K562 (cell line): ENCODE data around the gene EXO5. TPM values are rescaled to one million over a fixed set of nuclear protein-coding genes. Genes with fewer than 3 reads are reported as not detected.
"Not testable (repeated sequence)": the region's sequence is repeated elsewhere in the genome, so short reads cannot be mapped to it uniquely, and the experiment has no call there.

Experiments
- ADNP ChIP-seq: fragments of 200-800 bp; sonication (Bioruptor generic); IDR thresholded peaks from 2 replicates; pipeline ENCODE4 v1.6.1; 2016; ENCODE audit warnings: missing genetic modification characterization, missing compliant biosample characterization
- ARID1B ChIP-seq: fragments of 450-650 bp; IDR thresholded peaks from 2 replicates; pipeline ENCODE4 v1.6.1; 2016; ENCODE audit warnings: antibody characterized with exemption, mild to moderate bottlenecking, inconsistent platforms
- CEBPG ChIP-seq, 3 experiments: fragments of 200-800 bp in 1 of 3; sonication (Bioruptor generic) in 1 of 3; sonication (generic) in 1 of 3; formaldehyde crosslinking in 1 of 3; IDR thresholded peaks in 2 of 3; conservative IDR thresholded peaks in 1 of 3; 2 replicates each; pipeline versions ENCODE4 v1.6.1 to v1.8.0; 2016 to 2022; ENCODE audit warnings: missing compliant biosample characterization in 2 of 3, missing genetic modification characterization in 2 of 3, mild to moderate bottlenecking in 1 of 3, missing genetic modification reagents in 1 of 3
- MEF2D ChIP-seq: conservative IDR thresholded peaks from 2 replicates; pipeline ENCODE4 v1.6.1; 2016; ENCODE audit warnings: low read depth, missing genetic modification characterization, missing compliant biosample characterization
- SOX6 ChIP-seq: fragments of 450-650 bp; IDR thresholded peaks from 2 replicates; pipeline ENCODE4 v1.6.1; 2014; ENCODE audit warnings: mild to moderate bottlenecking
- TAL1 ChIP-seq: fragments of 450-650 bp; IDR thresholded peaks from 2 replicates; pipeline ENCODE4 v1.6.1; 2016; ENCODE audit warnings: mild to moderate bottlenecking
- polyA plus RNA-seq, 8 experiments: library from polyadenylated mRNA; depleted of rRNA in 4 of 8; stranded (reverse) in 5 of 8; unstranded in 3 of 8; fragments of >200 nt; fragmentation: Nextera tagmentation in 2 of 8; fragmentation: Illumina TruSeq in 1 of 8; extraction: Ambion mirVana in 2 of 8; extraction: Trizol in 1 of 8; gene quantifications; 2 replicates each; pipeline versions ENCODE4 v1.2.1 to v1.2.3, GENCODE V29; 2011 to 2014; ENCODE audit warnings: inconsistent platforms in 1 of 8, missing spikeins in 1 of 8
- total RNA-seq, 7 experiments: library from RNA; depleted of rRNA in 6 of 7; stranded (reverse); fragments of >200 nt in 6 of 7; fragmentation: Illumina TruSeq in 2 of 7; extraction: Trizol in 2 of 7; gene quantifications; 2 replicates each; pipeline versions ENCODE4 v1.2.1 to v1.2.3, GENCODE V29; 2011 to 2021; ENCODE audit warnings: low replicate concordance in 1 of 7
- TF ChIP-seq, protein P1 (sequence below): fragments of 450-650 bp; formaldehyde crosslinking; IDR thresholded peaks from 2 replicates; pipeline ENCODE4 v1.4.0; 2022; ENCODE audit warnings: mild to moderate bottlenecking, moderate library complexity
- TF ChIP-seq, protein P2 (sequence below), 2 experiments: fragments of 450-650 bp in 1 of 2; sonication (generic) in 1 of 2; formaldehyde crosslinking in 1 of 2; IDR thresholded peaks in 1 of 2; conservative IDR thresholded peaks in 1 of 2; 2 replicates each; pipeline versions ENCODE4 v1.6.1 to v1.8.1; 2016 to 2023; ENCODE audit warnings: mild to moderate bottlenecking in 2 of 2, moderate library complexity in 2 of 2, inconsistent platforms in 1 of 2, missing genetic modification reagents in 1 of 2
- TF ChIP-seq, protein P3 (sequence below): fragments of 450-650 bp; IDR thresholded peaks from 2 replicates; pipeline ENCODE4 v1.6.1; 2016

The EXO5 gene
- total and polyA plus RNA-seq, 9 of the 15 experiments (the other 6 are each of a cell fraction or from before 2014, with no cell fraction given): 1.1 to 4.3 (median 2.8) TPM

DNA sequence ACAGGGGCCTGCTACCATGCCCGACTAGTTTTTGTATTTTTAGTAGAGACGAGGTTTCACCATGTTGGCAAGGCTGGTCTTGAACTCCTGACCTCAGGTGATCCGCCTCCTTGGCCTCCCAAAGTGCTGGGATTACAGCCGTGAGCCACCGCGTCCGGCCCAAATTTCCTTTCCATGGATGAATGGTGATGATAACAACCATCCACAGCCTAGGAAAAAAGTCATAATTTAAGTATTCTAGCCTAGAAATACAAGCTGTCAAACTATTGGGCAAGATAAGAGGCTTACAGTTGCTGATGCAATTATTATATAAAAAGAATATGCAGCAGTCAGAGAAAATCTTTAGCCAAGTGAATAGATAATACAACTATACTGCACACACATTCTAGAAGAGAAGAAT is 46.2 kb downstream of the EXO5 start (continued):
- TF ChIP-seq, protein P1, sequence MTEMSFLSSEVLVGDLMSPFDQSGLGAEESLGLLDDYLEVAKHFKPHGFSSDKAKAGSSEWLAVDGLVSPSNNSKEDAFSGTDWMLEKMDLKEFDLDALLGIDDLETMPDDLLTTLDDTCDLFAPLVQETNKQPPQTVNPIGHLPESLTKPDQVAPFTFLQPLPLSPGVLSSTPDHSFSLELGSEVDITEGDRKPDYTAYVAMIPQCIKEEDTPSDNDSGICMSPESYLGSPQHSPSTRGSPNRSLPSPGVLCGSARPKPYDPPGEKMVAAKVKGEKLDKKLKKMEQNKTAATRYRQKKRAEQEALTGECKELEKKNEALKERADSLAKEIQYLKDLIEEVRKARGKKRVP: peak; percentile 78
- TF ChIP-seq TAL1: peak; percentile 33; the same call in 1 of the 2 replicates
- TF ChIP-seq MEF2D (tag): 0 out of 2 replicates have a peak, but pooled peaks have one; percentile 18
- peak; percentile 76 for TF ChIP-seq ADNP (tag)
- TF ChIP-seq, protein P2, sequence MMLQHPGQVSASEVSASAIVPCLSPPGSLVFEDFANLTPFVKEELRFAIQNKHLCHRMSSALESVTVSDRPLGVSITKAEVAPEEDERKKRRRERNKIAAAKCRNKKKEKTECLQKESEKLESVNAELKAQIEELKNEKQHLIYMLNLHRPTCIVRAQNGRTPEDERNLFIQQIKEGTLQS (IDR thresholded peaks at IDR 0.05): peak; percentile 87; the same call in 1 of the 2 replicates
- TF ChIP-seq, protein P2 (CRISPR knock-in tag; conservative IDR thresholded peaks at IDR 0.05): not testable (repeated sequence)
- TF ChIP-seq, protein P3, sequence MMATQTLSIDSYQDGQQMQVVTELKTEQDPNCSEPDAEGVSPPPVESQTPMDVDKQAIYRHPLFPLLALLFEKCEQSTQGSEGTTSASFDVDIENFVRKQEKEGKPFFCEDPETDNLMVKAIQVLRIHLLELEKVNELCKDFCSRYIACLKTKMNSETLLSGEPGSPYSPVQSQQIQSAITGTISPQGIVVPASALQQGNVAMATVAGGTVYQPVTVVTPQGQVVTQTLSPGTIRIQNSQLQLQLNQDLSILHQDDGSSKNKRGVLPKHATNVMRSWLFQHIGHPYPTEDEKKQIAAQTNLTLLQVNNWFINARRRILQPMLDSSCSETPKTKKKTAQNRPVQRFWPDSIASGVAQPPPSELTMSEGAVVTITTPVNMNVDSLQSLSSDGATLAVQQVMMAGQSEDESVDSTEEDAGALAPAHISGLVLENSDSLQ: peak; percentile 71
- TF ChIP-seq SOX6: peak; percentile 50; the same call in 1 of the 2 replicates
- peak; percentile 72; the same call in 1 of the 2 replicates for TF ChIP-seq CEBPG (CRISPR knock-in tag; IDR thresholded peaks at IDR 0.05)
- TF ChIP-seq CEBPG (tag; conservative IDR thresholded peaks at IDR 0.05 in 1 of 2, IDR thresholded peaks at IDR 0.05 in 1 of 2): peak; percentile 60 to 92
- peak; percentile 63; the same call in 1 of the 2 replicates for TF ChIP-seq ARID1B
- TF ChIP-seq, all 486 proteins: peak for 20; not testable (repeated sequence) for 466
